ENCODE data around the gene SSR3. TPM values are rescaled to one million over a fixed set of nuclear protein-coding genes. Genes with fewer than 3 reads are reported as not detected.

Gene SSR3
- total RNA-seq, 1 donor from 2014 or later = 135 TPM

DNA sequence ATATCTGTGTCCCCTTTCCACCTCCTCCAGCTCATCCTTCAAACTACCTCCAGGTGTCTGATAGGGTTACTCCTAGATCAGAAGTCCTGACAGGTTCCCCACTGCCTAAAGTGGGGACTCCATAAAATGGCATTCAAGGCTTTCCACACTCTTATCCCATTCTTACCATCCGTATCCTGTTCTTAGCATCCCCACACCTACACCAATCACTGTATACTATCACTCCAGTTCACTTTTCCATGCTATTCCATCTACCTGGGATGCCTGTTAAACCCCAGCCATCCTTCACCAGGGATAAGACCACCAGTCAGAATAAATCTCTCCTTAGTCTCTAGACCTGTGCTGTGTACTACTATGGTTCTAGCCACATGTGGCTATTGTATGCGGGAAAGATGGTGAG is 19.1 kb downstream of the SSR3 start:
- H3K27ac Mint-ChIP-seq = peak overlapping the region; percentile 95

DNA sequence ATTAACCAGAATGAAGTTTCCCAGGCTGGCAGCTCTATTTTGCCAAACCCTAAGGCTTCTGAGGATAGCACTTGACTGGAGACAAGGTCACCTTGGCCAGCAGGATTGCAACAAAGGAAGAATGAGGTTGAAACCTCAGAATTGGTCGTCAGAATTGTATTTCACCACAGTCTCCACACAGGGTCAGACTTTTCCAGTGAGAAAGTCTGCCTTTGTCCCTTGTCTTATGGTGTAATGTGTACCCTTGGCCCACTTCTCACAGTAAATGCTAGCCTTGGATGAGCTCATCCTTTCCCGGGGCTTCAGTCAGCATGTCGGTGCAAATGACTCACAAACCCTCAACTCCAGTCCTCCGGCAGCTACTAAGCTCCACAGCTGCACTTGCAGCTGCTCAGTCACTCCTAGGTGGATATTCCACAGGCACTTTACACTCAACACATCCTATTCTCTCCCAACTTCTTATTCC is 19.7 kb downstream of the SSR3 start:
- TF ChIP-seq, protein P1, sequence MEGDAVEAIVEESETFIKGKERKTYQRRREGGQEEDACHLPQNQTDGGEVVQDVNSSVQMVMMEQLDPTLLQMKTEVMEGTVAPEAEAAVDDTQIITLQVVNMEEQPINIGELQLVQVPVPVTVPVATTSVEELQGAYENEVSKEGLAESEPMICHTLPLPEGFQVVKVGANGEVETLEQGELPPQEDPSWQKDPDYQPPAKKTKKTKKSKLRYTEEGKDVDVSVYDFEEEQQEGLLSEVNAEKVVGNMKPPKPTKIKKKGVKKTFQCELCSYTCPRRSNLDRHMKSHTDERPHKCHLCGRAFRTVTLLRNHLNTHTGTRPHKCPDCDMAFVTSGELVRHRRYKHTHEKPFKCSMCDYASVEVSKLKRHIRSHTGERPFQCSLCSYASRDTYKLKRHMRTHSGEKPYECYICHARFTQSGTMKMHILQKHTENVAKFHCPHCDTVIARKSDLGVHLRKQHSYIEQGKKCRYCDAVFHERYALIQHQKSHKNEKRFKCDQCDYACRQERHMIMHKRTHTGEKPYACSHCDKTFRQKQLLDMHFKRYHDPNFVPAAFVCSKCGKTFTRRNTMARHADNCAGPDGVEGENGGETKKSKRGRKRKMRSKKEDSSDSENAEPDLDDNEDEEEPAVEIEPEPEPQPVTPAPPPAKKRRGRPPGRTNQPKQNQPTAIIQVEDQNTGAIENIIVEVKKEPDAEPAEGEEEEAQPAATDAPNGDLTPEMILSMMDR (IDR thresholded peaks at IDR 0.05; ENCODE audit: unreplicated experiment) = peak; percentile 21
- Mint-ChIP-seq H3K36me3 (ENCODE audit: insufficient read depth) (no peaks in the 10 kb centered on the region), H3K27ac (peak overlapping the region; percentile 95), H3K27me3 (no peaks in the 10 kb centered on the region), H3K4me1 (ENCODE audit: low read depth) (peaks cover 27% of the 10 kb centered on the region), H3K4me3 (ENCODE audit: low read depth) (no peak overlapping the region), H3K9me3 (ENCODE audit: low read depth) (no peaks in the 10 kb centered on the region)
- DNase-seq (ENCODE audit: low spot score, unreplicated experiment) = no peak

More for the DNA sequence above, 19.1 kb downstream of the SSR3 start:
- no peaks in the 10 kb centered on the region for H3K9me3 Mint-ChIP-seq (ENCODE audit: low read depth)
- DNase-seq (ENCODE audit: low spot score, unreplicated experiment) = no peak
- no peaks in the 10 kb centered on the region for H3K27me3 Mint-ChIP-seq
- peaks cover 27% of the 10 kb centered on the region for H3K4me1 Mint-ChIP-seq (ENCODE audit: low read depth)
- H3K36me3 Mint-ChIP-seq (ENCODE audit: insufficient read depth) = peaks cover 2% of the 10 kb centered on the region
- no peak overlapping the region for H3K4me3 Mint-ChIP-seq (ENCODE audit: low read depth)
- TF ChIP-seq, protein P1 (IDR thresholded peaks at IDR 0.05; ENCODE audit: unreplicated experiment) = no peak

DNA sequence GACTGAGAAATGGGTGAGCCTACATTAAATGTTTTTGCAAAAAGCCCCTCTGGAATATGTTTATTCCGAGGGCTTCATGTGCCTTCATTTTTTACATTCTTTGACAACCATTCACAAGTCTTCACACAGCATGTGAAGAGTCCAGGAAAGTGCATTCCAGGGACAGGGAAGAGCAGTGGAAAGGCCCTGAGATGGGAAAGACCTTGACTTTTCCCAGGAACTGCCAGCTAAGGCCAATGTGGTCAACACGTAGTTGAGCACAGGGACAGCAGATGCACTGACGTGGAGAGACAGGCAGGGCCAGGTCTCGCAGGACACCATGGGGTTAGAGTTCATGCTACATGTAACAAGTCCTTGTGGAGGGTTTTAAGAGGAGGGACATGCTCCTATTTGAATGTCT is 21.7 kb downstream of the SSR3 start:
- H3K9me3 Mint-ChIP-seq (ENCODE audit: low read depth) = no peaks in the 10 kb centered on the region
- peak overlapping the region; percentile 2 for H3K27ac Mint-ChIP-seq
- H3K4me1 Mint-ChIP-seq (ENCODE audit: low read depth) = peaks cover 24% of the 10 kb centered on the region

DNA sequence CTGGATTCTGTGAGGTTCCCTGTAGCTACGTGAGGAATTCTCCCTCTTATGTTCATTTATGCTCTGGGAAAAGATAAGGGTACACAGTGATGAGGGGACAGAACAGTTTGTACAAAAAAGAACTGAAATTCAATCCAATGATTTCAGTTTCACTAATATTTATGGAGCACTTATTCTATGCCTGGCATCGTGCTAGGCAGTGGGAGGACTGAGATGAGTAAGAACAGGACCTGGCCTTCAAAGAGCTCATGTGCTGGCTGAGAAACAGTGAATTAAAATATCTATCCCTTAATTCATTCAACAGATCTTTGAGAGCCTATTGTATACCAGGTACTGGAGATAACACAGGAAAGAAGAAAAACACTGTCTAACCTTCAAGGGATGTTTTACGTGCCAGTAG is 22.2 kb downstream of the SSR3 start:
- TF ChIP-seq, protein P1 (IDR thresholded peaks at IDR 0.05; ENCODE audit: unreplicated experiment) = no peak
- Mint-ChIP-seq H3K27me3 (no peaks in the 10 kb centered on the region), H3K4me3 (ENCODE audit: low read depth) (no peak overlapping the region), H3K9me3 (ENCODE audit: low read depth) (no peaks in the 10 kb centered on the region), H3K4me1 (ENCODE audit: low read depth) (peaks cover 22% of the 10 kb centered on the region), H3K27ac (no peak overlapping the region), H3K36me3 (ENCODE audit: insufficient read depth) (no peaks in the 10 kb centered on the region)
- no peak for DNase-seq (ENCODE audit: low spot score, unreplicated experiment)

More for the DNA sequence above, 21.7 kb downstream of the SSR3 start:
- DNase-seq (ENCODE audit: low spot score, unreplicated experiment) = no peak
- TF ChIP-seq, protein P1 (IDR thresholded peaks at IDR 0.05; ENCODE audit: unreplicated experiment) = no peak
- Mint-ChIP-seq H3K4me3 (ENCODE audit: low read depth) (no peak overlapping the region), H3K36me3 (ENCODE audit: insufficient read depth) (no peaks in the 10 kb centered on the region), H3K27me3 (no peaks in the 10 kb centered on the region)

DNA sequence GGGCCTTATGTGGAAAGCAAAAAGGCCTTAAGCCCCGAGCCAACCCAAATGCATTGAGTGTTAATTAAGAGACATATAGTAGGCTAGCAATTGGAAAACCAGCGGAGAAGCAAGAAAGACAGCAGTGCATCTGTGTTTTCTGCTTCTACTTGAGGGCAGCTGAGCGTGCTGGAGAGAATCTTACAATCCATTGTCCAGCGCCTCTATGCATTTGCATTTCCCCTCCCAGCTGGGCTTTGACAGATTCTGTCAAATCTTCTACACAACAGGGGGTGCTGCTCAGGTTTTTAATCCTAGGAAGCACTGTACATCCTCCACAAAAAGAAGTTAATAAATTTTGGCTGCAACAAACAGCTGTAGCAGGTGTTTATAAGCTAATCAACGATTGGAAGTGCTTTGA is 23.9 kb downstream of the SSR3 start:
- Mint-ChIP-seq H3K9me3 (ENCODE audit: low read depth) (no peaks in the 10 kb centered on the region), H3K27me3 (no peaks in the 10 kb centered on the region), H3K4me1 (ENCODE audit: low read depth) (peaks cover 22% of the 10 kb centered on the region), H3K36me3 (ENCODE audit: insufficient read depth) (no peaks in the 10 kb centered on the region), H3K27ac (no peak overlapping the region), H3K4me3 (ENCODE audit: low read depth) (no peak overlapping the region)
- no peak for DNase-seq (ENCODE audit: low spot score, unreplicated experiment)
- TF ChIP-seq, protein P1 (IDR thresholded peaks at IDR 0.05; ENCODE audit: unreplicated experiment) = no peak

Data from progenitor cell of endocrine pancreas (in vitro differentiated cells).